ENCODE data around the gene NRGN.
A peak's percentile ranks its signal among the peaks of the same experiment; 100 is the strongest.

Gene NRGN

DNA sequence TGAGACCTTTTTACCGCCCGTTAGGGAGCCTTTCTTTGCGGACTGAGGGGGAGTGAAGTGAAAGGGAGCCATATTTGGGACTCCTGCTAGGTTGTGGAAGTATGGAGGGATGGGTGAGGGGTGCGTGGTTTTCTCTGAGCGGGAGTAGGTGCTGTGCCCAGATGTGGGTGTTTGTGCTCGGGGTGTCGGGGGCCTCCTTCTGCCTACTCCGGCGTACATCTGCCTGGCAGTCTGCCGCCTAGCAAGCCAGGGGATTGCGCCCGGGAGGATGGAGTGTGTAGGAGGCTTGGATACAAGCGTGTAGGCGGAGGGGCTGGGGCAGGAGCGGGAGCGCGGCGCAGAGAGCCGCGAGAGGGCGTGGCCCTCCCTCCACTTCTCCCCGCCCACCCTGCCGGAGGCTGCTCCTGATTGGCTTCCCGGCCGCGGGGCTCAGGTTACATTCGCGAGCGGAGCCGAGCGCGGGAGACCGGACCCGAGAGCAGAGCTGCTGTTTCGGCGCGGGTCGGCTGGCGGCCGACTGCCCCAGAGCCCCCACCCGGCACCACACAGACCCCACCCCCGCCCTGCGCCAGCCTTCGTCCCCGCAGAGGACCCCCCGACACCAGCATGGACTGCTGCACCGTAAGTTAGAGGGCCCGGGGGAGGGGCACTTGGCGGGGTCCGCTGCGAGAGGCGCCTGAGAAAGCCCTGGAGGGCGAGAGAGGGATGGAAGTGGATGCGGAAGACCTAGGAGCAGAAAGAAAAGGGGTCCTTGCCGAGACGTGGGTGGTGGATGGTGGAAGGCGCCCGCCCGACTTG lies at the start of gene NRGN:
TSS of gene NRGN (plus strand) at position 464 of the 798 bp plus-strand sequence. CDS start at position 607, 143 bp downstream.
- DNase-seq: peak; percentile 94

DNA sequence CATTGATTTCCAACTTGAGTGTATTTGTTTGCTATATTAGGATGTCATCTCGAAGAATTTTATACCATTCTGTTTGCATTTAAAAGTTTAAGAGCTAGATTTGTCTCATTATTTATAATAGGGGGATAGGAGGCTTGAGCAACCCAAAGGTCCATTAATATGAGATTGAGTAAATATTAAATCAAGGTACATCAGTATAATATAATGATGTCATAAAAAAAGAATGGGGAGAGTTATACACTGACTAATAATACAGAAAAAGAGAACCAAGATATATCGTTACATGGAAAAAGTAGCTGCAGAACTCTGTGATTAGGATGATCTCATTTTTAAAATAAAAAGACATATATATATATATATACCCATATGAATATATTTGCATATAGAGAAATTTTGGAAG lies 46.6 kb upstream of the NRGN start:
- DNase-seq: no peak

GRCh38 chr11:124699547-124699946 lies 40.2 kb upstream of the NRGN start:
- DNase-seq: no peak

DNA sequence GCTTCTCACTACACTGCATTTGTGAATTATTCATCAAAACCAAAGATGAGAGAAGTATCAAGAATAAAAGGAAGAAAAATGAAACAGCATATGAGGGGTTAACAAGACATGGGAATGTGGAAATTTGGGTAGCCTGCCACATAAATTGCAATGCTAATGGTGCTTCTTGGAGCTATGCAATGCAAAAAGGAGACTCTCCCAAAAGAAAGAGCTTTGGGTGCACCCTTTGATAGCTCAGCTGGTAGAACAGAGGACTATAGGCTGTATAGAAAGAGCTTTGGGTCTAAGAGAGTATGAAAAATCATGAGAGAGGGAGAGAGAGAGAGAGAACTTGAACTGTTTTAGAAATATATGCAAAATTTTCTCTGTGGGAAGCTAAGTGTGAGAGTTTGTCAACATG lies 39.7 kb upstream of the NRGN start:
- no peak for DNase-seq

- DNase-seq: no peak
Measured at GRCh38 chr11:124707829-124708228, 31.9 kb upstream of the NRGN start.

GRCh38 chr11:124712392-124712791 lies 27.4 kb upstream of the NRGN start:
- DNase-seq: no peak

GRCh38 chr11:124716591-124716990 lies 23.2 kb upstream of the NRGN start:
- DNase-seq: no peak

GRCh38 chr11:124717421-124717785 lies 22.3 kb upstream of the NRGN start:
- DNase-seq: no peak

DNA sequence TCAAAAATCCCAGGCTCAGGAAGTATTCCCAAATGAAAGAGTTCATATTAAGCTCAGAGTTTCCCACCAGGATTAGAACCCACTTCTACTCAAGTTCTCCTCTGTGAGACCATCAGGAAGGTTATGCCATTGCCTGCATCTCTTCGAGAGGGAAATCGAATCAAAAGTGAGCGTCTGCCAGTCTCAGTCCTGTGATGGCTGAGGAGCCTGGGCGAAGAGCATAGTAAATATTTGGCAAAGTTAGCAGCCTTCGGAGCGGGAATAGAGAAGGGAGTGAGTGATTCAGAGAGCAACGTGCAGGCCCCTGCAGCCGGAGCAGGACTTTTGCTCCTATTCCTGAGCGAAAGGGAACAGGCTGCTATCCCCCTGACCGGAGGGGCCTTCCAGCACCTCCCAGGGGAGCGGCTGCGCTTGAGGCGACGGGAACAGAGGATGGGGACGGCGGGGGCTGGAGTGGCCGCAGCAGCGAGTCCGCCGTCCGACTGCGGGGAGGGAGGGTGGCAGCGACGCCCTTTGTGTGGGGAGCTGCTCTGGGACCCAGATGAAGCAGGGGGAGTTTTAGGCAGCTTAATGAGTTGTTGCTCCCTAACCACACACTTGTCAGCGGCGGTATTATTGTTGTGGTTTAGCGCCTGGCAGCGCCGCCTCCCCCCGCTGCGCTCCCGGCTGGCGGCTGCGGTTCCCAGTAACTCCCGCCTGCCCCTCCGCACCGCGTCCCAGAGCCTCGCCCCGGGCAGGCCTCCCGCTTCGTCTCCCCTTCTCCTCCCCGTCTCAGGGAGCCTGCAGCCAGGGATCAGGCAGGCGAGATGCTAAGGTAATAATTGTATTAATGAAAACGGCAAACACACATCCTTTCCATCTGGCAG lies 21.7 kb upstream of the NRGN start:
- DNase-seq: no peak

DNA sequence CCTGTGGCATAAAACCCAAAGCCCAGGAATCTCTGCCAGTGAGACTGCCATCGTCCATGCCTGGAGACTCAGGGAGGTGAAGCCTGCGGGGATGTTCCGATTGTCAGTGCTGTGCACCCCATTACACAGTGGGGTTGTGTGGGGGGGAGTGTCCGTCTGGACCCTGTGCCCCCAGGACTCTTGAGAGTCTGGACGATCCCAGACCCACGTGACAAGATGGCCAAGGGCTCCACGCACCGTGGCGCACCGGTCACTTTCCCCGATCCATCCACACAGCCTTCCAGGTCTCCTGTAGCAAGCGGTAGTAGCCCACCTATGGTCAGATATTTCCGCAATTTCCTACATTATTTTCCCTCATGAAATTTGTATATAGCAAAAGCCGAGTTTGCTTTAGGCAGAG lies 20.9 kb upstream of the NRGN start:
- no peak for DNase-seq

- DNase-seq: no peak
Measured at GRCh38 chr11:124719534-124719933, 20.2 kb upstream of the NRGN start.

GRCh38 chr11:124722176-124722575 lies 17.6 kb upstream of the NRGN start:
- DNase-seq: no peak

DNA sequence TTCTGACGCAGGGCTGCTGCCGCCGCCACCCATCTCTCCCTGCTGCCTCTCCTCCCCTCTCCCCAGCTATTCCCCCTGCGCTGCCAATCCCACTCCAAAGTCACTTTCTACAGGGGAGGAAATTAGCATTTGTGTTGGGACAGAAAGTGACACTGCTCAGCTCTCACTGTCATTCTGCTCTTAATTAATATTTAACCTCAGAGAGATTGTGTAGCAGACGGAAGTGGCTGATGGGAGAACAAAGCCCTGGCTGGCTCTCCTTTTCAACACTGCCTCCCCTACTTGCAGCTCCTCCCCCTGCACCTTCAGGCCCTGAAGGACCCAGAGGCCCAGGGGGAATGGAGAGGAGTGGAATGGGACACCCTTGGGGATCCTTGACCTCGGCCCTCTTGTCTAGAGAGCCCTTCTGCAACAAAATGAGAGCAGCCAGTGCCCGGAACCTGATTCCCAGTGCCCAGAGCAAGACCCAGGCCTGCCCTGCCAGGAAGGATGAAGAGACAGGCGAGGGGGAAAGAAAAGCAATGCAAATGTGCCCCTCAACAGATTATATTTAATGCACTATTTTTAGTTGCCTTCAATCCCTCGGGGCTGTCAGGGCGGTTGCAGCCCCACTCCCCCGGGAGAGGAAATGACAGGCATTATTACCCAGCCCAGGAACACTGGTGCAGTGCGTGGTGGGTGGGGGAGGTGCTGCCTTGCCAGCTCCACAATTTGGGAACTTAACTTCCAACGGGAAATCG lies 14.6 kb upstream of the NRGN start:
- no peak for DNase-seq

DNA sequence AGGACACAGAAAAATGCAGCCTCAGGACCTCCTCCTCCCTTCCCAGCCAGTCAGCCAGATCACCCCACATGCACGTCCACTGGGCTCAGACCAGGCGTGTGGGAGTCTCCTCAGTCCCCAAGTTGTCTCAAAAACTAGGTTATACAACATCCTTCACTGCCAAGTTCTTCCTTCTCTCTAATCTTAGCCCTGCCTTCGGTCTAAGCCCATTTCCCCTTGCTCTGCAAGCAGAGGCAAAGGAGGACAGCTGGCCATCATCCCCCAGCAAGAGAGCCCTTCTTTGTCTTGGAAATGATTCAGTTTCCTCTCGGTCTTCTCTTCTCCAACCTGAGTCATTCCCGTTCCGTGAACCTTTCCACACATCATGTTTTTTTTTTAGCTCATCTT lies 14.0 kb upstream of the NRGN start:
- DNase-seq: no peak

- no peak for DNase-seq
Measured at GRCh38 chr11:124727474-124727873, 12.3 kb upstream of the NRGN start.

GRCh38 chr11:124728134-124728533 lies 11.6 kb upstream of the NRGN start:
- no peak for DNase-seq

DNA sequence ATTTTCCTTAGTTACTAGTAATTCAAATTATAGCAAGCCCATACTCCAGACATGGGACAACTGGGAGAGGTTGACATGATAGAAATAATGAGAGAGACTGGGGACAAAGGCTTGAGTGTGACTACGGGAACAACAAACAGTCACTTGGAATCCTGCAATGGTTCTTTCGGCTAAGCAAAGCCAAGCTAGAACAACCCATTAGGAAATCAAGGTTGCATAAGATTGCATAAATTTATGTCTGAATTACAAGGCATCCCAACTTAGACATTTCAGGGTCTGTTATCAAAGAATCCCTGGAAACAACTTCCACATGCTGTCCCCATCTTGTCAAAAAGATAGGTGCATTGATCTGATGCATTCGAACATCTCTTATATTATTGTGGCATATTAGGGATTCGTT lies 10.2 kb upstream of the NRGN start:
- DNase-seq: no peak

DNA sequence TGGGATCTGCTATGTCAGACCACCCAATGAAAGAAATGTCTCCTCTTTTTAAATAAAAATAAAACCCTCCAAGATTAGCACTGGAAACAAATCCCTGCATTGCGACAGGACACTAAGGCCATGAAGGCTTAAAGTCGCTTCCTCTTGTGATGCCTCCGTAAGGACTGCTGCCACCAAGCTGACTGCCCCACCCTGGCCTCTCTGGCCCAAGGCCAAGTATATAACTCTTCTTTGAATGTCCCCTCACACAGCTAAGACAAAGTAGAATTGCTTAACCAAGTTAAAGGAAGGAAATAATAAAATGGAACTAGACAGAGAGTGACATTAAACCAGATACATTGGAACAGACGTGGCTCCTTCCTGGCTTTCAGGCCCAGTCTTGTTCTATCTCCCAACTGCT lies 7.5 kb upstream of the NRGN start:
- no peak for DNase-seq

- no peak for DNase-seq
Measured at GRCh38 chr11:124736736-124737135, 3.0 kb upstream of the NRGN start.

GRCh38 chr11:124737638-124738305 lies 2.0 kb upstream of the NRGN start:
- no peak for DNase-seq

DNA sequence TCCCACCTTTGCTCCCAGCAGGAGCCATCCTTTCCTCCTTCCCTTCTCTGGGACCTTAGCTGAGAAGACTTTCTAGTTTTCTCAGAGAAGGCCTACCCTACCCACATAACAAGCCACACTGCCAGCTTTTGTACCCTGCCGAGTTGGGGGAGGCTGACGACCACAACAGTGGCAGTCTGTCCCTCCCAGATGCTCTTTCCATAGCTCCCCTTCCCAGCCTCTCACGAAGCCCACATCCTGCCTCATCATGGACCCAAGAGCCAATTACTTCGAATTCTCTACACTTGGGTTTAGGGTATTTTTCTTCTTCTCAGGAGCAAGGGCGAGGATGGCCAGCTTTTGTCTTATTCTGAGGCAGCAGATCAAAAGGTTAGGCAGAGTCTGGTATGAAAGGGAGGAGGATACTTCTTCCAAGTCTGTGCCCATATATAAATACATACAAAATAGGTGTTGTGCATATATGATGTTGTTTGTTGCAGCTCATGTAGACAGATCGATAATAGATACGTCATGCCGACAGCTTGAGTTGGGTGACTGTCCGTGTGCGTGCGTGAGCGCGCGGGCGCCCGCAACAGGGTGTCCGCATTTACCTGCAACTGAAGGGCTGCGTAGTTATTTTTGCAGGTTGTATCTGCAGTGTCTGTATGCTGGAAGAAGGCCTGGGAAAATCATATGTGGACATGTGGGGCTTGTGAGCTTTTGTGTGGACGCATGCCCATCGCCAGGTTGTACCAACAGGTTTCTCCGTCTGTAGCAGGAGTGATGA lies 846 bp upstream of the NRGN start:
- no peak for DNase-seq

GRCh38 chr11:124740277-124740882 lies 638 bp downstream of the NRGN start:
- DNase-seq: peak; percentile 43

Data from left hindlimb (tissue), 1 donor.